Stimulated activated CD8-positive, alpha-beta memory T cell treated with anti-CD3 and anti-CD28 coated beads, Interleukin-4, amount 100 ng/mL, for 4 hours (primary cell): Measurements from ENCODE around the gene DES.

Source experiments
- DNase-seq, 2 donors: peaks; one replicate each; pipeline ENCODE4 v3.0.0-alpha.2; 2020; ENCODE audit warnings: low read depth in 2 of 2, low spot score in 1 of 2

The DES gene

DNA sequence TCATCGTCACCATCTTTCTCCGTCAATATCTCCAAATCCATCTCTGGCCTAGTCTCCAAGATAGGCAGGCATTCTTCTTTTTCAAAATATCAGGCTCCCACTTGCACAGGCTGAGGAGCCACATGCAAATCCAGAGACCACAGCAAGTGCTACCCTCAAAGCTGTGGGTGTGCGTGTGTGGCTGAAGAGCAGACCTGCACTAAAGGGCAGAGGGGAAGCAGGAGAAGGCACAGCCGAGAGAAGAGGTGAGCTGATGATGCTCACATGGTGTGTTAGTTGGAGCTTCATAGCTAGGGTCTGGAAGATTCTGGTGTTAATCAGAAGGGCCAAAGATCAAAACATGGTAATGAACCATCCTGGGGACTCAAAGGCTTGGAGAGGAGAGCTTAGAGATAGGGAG is 20.3 kb downstream of the DES start:
- DNase-seq: no peak

GRCh38 chr2:219439506-219439905 is 21.3 kb downstream of the DES start:
- DNase-seq: no peak

DNA sequence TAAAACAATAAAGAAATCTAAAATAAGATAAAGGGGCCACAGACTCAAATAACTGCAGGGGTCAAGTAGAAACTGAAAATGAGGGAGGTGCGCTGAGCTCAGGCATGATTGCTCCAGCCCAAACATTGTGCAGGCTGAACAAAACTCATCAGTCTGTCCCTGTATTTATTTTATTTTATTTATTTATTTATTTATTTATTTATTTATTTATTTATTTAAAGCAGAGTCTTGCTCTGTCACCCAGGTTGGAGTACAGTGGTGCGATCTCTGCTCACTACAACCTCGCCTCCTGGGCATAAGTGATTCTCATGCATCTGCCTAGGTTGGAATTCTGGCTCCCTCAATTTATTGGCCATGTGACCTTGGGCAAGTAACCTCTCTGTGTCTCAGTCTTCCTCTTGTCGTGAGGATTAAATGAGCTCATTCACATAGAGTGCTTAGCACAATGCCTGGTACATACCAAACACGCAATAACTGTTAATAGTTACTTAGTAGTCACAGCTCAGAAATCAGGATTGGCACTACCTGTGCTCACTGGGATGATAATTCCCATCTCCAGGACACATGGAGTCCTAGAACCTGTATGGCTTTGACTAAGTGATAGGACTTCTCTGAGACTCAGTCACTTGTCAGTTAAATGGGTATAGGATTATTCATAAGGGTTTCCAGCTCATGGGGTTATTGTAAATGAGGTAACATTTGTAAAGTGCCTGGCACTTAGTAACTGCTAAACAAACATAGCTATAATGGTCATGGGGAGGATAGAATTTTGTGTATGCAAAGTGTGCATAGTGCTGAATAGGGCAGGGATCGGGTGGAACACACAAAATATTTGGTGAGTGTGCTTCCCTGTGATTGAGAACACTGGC is 22.4 kb downstream of the DES start:
- DNase-seq: no peak

- DNase-seq: peak; percentile 21 to 51
Measured at GRCh38 chr2:219441451-219442255, 23.5 kb downstream of the DES start.

DNA sequence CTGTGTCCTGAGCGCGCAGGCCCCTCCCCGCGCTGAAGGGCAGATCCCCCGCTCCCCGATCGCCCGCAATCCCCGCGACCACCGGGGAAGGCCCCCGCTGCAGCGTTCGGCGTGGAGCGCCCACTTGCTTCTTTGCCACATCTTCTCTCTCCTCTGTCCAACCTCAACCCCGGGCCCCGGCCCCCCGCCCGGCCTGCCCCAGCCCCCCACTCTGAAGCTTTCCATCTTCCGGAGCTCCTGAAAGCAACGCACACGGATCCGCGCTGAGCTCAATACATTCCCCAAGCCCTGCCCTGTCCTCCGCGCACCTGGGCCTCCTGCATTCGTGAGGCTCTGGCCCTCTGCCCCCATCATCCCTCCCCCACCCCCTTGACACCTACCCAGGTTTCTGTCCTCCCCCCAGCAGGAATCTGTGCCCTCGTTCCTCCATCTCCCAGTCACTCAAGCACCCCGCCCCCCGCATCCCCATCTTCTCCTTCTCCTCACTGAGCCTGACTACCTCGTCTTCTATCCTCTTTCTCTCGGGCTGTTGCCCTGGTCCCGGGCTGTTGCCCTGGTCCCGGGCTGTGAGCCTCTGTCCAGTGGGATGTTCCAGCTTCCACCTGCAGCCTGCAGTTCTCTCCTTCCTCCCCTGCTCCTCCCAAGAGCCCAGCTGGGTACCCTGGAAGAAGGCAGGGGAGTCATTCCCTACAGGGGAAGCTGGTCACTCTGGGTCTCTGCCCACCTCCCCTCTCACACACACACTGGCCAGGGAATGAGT is 24.3 kb downstream of the DES start:
- no peak for DNase-seq

DNA sequence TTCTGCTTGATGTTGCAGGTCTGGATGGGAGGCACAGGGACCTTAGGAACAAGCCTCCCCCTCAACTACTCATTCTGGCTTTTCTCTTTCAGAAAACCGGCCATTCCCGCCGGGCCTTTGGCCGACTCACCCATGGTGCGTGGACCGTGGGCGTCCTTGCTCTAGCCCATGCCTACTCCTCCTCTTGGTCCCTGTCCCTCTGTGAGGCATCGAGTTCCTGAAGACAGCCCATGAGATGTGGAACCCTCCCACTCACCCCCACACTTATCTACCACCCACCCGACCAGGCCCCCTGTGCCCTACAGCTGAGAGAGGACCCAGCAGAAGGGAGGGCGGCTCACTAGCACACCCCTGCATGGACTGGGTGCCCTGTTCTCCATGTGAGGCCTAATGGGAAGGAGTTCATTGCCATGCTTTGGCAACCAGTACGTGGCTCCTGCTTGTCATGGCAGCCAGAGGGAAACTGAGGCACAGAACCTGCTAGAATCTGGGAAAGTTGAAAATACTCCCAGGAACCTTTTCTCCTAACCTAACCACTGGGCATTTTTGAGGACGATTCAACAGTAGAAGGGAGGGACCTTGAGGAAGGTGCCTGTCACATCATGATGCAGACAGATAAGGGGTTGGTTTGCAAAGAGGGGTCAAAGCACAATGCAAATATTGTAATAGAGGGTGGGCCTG is 25.0 kb downstream of the DES start:
- no peak for DNase-seq

DNA sequence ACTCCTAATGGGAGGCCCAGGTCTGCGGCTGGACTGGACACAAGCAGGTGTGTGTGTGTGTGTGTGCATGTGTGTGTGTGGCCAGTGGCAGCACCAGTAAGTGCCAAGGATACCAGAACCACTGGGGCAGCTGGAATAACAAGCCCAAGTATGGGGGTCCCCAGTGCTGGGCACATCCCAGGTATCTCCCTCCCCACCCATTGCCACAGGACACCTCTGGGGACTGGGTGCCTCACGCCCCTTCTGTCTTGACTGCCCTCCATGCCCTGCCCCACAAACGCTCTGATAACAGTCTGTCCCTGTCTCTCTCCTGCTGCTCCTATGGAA is 25.5 kb downstream of the DES start:
- no peak for DNase-seq

GRCh38 chr2:219444566-219445091 is 26.5 kb downstream of the DES start:
- DNase-seq: no peak

DNA sequence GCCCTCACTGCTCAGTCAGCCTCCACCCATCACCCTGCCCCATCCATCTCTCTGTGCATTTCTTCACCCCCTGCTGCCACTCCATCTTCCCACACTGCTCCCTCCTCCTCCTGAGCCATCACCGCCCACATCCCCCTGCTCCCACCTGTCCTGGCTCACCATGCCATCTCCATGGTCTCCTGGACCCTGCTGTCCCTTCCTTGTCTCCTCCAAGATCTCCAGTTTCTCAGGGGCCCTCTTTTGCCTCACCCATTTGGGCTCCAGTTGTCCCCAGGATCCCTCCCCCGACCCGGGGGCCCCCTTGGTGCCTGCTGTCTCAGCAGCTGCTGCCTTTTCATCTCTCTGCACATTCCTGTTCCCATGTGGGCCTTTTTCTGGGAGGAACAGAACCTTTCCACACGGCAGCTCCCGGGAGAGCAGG is 27.1 kb downstream of the DES start:
- DNase-seq: no peak

DNA sequence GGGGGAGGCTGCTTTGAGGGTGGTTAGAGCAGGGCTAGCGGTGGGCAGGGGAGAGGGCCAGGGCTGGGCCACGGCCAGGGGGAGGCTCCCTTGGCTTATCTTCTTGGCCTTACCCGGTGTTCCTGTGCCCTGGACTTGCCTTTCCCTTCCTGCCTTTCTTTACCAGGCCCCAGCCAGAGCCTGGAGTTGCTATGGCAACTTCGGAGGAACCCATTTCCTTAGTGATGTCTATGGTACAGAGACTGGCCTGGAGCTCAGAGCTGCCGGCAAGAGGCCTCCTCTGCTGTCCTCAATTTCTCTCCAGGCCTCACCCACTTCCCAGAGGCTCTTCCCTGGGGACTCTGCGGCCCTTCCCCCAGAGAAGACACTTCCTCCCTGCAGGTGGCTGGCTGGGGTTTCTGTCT is 27.9 kb downstream of the DES start:
- DNase-seq: no peak

DNA sequence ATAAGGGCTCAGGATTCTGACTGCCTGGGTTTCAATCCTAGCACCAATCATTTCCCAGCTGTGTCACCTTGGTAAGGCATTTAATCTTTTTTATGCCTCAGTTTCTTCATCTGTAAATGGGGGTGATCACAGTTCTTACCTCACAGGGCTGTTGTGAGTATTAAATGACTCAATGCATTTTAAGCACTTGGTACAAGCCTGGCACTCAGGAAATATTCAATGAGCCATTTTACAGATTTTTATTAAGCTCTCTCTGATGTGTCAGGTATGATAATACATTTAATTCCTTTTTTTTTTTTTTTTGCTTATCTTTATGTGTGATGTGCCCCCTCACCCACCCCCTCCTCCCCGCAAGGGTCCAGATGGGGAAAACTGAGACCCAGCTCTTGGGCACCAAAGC is 28.5 kb downstream of the DES start:
- DNase-seq: no peak

DNA sequence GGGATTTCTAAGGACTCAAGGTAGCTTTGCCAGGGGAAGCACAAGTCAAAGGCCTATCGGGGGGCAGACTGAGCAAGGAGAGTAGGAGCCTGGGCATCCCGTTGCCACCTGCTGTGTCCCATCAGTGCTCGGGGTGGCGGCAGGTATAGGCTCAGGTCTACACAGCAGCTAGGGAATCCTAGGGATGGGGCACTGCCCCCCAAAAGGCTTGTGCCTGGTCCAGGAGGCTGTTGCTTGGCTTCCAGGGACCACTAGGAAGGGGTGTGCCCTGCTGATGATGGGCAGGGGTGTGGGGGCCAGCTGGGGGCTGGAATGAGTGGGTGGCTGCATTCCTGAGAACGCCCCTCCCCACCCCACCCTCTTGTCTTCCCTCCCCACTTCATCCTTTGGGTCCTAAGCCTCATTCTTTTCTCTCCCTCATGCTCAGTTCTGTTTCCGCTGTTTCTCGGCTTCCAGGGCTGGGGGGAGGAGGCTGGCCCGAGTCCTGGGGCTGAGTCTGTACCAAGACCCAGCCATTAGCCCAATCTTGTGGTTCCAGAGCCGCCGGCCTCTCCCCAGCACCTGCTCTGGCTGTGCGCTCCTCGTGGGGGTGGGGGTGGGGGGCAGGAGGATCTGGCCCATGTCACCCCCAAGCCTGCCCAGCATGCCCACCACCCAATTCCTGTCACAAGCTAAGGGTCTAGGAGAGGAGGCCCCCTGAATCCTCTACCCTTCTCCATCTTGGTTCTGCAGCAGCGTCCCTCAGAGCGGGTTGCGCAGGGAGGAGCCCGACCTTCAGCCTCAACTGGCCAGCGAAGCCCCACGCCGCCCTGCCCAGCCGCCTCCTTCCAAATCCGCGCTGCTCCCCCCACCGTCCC is 29.3 kb downstream of the DES start:
- no peak for DNase-seq

DNA sequence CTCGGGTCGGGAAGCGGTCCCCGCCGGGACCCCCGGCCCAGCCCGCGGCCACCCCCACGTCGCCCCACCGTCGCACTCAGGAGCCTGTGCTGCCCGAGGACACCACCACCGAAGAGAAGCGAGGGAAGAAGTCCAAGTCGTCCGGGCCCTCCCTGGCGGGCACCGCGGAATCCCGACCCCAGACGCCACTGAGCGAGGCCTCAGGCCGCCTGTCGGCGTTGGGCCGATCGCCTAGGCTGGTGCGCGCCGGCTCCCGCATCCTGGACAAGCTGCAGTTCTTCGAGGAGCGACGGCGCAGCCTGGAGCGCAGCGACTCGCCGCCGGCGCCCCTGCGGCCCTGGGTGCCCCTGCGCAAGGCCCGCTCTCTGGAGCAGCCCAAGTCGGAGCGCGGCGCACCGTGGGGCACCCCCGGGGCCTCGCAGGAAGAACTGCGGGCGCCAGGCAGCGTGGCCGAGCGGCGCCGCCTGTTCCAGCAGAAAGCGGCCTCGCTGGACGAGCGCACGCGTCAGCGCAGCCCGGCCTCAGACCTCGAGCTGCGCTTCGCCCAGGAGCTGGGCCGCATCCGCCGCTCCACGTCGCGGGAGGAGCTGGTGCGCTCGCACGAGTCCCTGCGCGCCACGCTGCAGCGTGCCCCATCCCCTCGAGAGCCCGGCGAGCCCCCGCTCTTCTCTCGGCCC is 30.1 kb downstream of the DES start:
- no peak for DNase-seq

DNA sequence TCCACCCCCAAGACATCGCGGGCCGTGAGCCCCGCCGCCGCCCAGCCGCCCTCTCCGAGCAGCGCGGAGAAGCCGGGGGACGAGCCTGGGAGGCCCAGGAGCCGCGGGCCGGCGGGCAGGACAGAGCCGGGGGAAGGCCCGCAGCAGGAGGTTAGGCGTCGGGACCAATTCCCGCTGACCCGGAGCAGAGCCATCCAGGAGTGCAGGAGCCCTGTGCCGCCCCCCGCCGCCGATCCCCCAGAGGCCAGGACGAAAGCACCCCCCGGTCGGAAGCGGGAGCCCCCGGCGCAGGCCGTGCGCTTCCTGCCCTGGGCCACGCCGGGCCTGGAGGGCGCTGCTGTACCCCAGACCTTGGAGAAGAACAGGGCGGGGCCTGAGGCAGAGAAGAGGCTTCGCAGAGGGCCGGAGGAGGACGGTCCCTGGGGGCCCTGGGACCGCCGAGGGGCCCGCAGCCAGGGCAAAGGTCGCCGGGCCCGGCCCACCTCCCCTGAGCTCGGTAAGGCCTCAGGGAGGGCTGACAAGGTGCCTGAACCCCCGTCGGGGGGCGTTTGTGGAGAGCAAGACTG is 30.7 kb downstream of the DES start:
- no peak for DNase-seq

DNA sequence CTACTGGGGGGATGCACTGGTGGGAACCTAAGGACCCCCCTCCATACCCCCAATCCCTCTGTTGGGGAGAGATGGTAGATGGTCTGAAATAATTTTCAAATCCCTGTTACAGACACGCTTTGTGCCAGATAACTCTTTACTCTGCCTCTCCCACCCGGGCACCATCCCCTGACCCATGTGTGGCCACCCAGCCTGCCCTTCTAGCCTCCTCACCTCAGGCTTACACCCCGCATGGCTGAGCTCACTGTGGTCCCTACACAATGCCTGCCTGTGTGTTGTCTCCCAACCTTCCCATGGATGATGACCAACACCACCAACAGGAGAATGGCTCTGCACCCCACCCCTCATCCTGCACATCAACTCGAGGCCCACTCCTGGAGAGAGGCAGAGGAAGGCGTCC is 31.4 kb downstream of the DES start:
- DNase-seq: no peak

- no peak for DNase-seq
Measured at GRCh38 chr2:219451661-219452360, 33.6 kb downstream of the DES start.

GRCh38 chr2:219452361-219453317 is 34.5 kb downstream of the DES start:
- no peak for DNase-seq
